Measurements from ENCODE around the gene TBC1D26.
"Not testable (repeated sequence)": the region's sequence is repeated elsewhere in the genome, so short reads cannot be mapped to it uniquely, and the experiment has no call there.

Gene TBC1D26

GRCh38 chr17:15742921-15743320 is 10.8 kb downstream of the TBC1D26 start:
- peaks cover 15% of the 10 kb centered on the region for H3K27me3 ChIP-seq
- no peak overlapping the region for H3K4me3 ChIP-seq (ENCODE audit: low read depth in 1 of 2, low read length in 1 of 2)
- no peaks in the 10 kb centered on the region for H3K9me3 ChIP-seq
- TF ChIP-seq CTCF (IDR thresholded peaks at IDR 0.05) = no peak
- H3K4me1 ChIP-seq (ENCODE audit: control insufficient read depth in 1 of 2, insufficient read depth in 1 of 2, low read depth in 1 of 2, low read length in 1 of 2) = no peaks in the 10 kb centered on the region
- H3K36me3 ChIP-seq = no peaks in the 10 kb centered on the region
- H3K27ac ChIP-seq = no peak overlapping the region

GRCh38 chr17:15744074-15744676 is 12.1 kb downstream of the TBC1D26 start:
- no peaks in the 10 kb centered on the region for H3K9me3 ChIP-seq
- no peaks in the 10 kb centered on the region for H3K4me1 ChIP-seq (ENCODE audit: control insufficient read depth in 1 of 2, insufficient read depth in 1 of 2, low read depth in 1 of 2, low read length in 1 of 2)
- H3K27ac ChIP-seq = no peak overlapping the region
- no peaks in the 10 kb centered on the region for H3K36me3 ChIP-seq
- H3K4me3 ChIP-seq (ENCODE audit: low read depth in 1 of 2, low read length in 1 of 2) = no peak overlapping the region
- no peak for TF ChIP-seq CTCF (IDR thresholded peaks at IDR 0.05)
- peaks cover 15% of the 10 kb centered on the region for H3K27me3 ChIP-seq

GRCh38 chr17:15744885-15745284 is 12.8 kb downstream of the TBC1D26 start:
- Histone ChIP-seq H3K4me1 (ENCODE audit: control insufficient read depth in 1 of 2, insufficient read depth in 1 of 2, low read depth in 1 of 2, low read length in 1 of 2) (no peaks in the 10 kb centered on the region), H3K4me3 (ENCODE audit: low read depth in 1 of 2, low read length in 1 of 2) (no peak overlapping the region), H3K9me3 (no peaks in the 10 kb centered on the region), H3K27me3 (peaks cover 14% of the 10 kb centered on the region), H3K36me3 (no peaks in the 10 kb centered on the region), H3K27ac (no peak overlapping the region)
- TF ChIP-seq CTCF (IDR thresholded peaks at IDR 0.05) = no peak

GRCh38 chr17:15749403-15749802 is 17.3 kb downstream of the TBC1D26 start:
- H3K4me1 ChIP-seq (ENCODE audit: control insufficient read depth in 1 of 2, insufficient read depth in 1 of 2, low read depth in 1 of 2, low read length in 1 of 2); H3K27ac ChIP-seq; H3K4me3 ChIP-seq (ENCODE audit: low read depth in 1 of 2, low read length in 1 of 2); H3K9me3 ChIP-seq; H3K36me3 ChIP-seq: not testable (repeated sequence)
- peaks cover 30% of the 10 kb centered on the region for H3K27me3 ChIP-seq

GRCh38 chr17:15768865-15769533 is 36.9 kb downstream of the TBC1D26 start:
- not testable (repeated sequence) for H3K4me3 ChIP-seq (ENCODE audit: low read depth in 1 of 2, low read length in 1 of 2); H3K4me1 ChIP-seq (ENCODE audit: control insufficient read depth in 1 of 2, insufficient read depth in 1 of 2, low read depth in 1 of 2, low read length in 1 of 2); H3K27ac ChIP-seq; H3K27me3 ChIP-seq; H3K36me3 ChIP-seq; H3K9me3 ChIP-seq

GRCh38 chr17:15770679-15771078 is 38.6 kb downstream of the TBC1D26 start:
- H3K27ac ChIP-seq; H3K4me3 ChIP-seq (ENCODE audit: low read depth in 1 of 2, low read length in 1 of 2); H3K36me3 ChIP-seq; H3K9me3 ChIP-seq; H3K27me3 ChIP-seq; H3K4me1 ChIP-seq (ENCODE audit: control insufficient read depth in 1 of 2, insufficient read depth in 1 of 2, low read depth in 1 of 2, low read length in 1 of 2): not testable (repeated sequence)

- no peak overlapping the region for H3K4me3 ChIP-seq (ENCODE audit: low read depth in 1 of 2, low read length in 1 of 2)
- H3K9me3 ChIP-seq = no peaks in the 10 kb centered on the region
- H3K27me3 ChIP-seq = peaks cover 6% of the 10 kb centered on the region
- no peaks in the 10 kb centered on the region for H3K4me1 ChIP-seq (ENCODE audit: control insufficient read depth in 1 of 2, insufficient read depth in 1 of 2, low read depth in 1 of 2, low read length in 1 of 2)
- TF ChIP-seq CTCF (IDR thresholded peaks at IDR 0.05) = no peak
- H3K36me3 ChIP-seq = no peaks in the 10 kb centered on the region
- no peak overlapping the region for H3K27ac ChIP-seq
Measured at GRCh38 chr17:15776871-15777270, 44.8 kb downstream of the TBC1D26 start.
